GM18858 (cell line): ENCODE results near the gene SYDE2.
"Not testable (repeated sequence)": the region's sequence is repeated elsewhere in the genome, so short reads cannot be mapped to it uniquely, and the experiment has no call there.

Experiments
- ATAC-seq: cut with Tn5 transposase; IDR thresholded peaks from one replicate; pipeline ENCODE4 v1.9.1; 2021; ENCODE audit not compliant: unreplicated experiment

Gene SYDE2

DNA sequence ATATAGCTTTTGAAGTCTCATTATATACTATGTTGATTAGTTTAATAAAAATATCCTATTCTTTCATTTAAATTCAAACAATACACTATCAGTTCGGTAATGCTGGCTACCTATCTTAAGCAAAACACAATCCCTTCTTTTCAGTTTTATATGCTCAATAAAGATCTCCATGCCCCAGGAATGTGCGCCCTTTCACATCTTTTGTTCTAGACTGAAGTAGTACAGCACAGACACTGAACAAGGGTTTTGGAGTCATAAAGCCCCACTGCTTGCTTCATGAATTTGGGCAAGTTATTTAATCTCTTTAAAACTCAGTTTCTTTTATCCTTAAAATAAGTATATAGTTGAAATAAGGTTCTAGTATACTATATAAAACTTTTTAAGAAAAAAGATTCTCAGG is 22.4 kb downstream of the SYDE2 start:
- no peak for ATAC-seq

DNA sequence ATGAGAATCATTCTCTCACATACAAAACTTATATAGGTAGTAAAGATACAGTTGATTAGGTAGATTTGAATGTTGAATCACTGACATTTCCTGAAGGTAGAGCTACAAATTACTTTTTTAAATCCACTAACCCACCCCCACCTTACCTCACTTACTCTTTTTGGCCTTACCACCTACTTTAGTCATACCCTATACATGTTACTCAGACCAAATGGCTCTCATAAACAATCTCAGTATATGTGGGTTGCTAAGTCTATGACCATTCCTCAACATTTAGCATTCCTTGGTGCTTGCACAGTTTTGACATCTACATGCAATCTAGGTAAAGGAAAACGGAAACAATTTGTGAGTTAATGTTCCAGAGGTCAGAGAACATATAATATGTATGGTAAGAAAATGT is 26.3 kb downstream of the SYDE2 start:
- ATAC-seq = no peak

DNA sequence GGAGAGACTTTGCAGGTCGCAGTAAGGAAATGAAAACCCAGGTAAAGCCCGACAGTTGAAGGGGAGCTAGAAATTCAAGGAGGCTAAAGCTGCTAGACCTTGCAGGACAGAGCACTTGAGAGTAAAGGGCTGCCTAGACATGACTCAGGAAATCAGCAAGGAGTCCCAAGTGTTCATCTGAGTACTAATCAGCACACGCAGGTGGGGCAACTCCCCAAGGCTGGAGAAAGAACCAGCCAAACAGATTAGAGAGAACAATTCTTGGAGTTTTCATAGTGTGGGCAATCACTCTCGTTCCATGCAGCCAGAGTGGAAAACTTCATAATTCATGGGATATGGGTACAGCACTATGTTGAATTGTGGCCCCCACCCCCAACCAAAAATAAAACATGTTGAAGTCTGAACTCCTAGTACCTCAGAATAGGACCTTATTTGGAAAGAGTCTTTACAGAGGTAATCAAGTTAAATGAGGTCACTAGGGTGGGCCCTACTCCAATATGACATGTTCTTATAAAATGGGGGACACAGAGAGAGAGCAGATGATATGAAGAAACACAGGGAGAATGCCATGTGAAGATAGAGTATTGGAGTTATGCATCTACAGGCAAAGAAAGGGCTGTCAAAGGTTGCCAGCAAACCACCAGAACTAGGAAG is 28.0 kb downstream of the SYDE2 start:
- ATAC-seq = no peak

DNA sequence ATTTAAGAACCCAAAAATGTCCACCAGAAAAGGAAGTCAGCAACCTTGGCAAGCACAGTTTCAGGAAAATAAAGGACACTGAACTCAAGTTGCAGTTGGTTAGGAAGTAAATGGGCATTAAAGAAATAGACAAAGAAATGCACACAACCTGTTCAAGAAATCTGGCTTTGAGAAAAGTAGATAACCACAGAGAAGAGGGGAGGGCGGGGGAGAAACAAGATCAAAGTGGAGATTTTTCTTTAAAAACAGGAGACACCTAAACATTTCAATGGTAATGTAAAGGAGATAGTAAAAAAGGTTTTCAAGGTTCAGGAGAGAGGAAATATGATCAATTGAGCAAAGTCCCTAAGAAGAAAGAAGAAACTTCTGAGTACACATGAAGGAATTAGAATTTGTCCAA is 29.1 kb downstream of the SYDE2 start:
- no peak for ATAC-seq

DNA sequence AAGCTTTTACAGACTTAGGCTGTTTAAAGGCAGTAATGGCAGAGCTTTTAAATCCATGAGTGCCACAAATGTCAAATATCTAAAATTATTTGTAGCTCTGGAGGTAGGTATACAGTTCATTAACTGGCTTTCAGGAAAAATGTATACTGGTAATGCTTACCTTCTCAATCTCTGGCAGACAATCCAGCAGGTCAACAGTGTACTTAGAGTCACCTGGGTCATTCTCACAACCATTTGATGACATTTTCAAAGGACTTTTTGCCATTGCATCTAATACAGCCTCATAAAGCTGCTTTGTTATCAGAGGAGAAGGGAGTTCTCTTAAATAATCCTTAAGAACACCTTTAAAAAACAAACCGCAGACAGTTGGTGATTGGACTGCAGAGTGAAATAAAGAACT is 31.9 kb downstream of the SYDE2 start:
- no peak for ATAC-seq

DNA sequence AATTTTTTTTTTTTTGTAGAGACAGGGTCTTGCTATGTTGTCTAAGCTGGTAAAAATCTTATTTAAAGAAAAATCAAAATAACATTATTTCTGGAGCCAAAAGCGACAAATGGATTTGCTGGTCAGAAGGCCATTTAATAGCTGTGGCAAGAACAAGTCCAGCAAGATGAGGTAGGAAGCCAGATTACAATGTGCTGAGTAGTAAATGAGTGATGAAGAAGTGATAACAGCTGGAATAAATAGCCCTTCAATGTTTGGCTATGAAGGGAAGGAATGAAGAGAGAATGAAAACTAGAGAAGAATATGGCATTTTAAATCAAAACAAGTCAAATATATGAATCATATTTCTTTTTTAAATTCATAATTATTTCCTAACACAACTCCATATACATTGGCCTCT is 34.5 kb downstream of the SYDE2 start:
- no peak for ATAC-seq

DNA sequence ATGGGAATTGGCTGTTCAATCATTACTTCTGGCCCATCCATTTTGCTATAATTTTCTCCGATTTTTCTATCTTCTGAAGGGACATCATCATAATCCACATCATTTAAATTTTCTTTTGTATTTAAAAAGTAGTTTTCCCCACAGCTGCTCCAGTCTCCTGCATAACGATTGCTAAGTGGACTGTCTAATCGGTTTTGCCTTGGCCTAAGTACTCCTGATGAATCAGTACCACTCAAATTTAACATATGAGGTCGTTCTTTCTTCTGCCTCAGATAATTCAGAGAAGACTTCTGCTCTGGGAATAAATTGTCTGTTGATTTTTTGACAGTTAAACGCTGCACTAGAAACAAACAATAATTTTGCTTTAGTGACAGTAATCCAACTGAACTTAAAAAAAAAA is 41.9 kb downstream of the SYDE2 start:
- ATAC-seq = no peak

DNA sequence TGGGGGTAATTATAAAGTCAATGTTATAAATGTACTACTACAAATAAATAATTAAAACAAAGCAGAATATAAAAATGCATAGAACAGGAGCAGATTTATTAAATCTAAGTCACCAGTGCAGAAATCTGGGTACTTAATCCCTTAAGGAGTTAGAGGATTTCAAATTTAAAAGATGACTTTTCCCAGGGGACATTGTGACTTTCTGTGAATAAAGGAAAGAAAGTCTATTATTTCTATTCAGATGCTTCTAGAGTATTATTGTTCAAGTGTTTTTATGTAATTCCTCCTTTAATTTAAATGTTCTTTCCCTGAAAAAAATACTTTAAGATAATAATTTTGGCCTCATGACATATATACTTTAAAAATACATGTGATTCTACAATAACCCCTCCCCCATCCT is 43.4 kb downstream of the SYDE2 start:
- no peak for ATAC-seq

DNA sequence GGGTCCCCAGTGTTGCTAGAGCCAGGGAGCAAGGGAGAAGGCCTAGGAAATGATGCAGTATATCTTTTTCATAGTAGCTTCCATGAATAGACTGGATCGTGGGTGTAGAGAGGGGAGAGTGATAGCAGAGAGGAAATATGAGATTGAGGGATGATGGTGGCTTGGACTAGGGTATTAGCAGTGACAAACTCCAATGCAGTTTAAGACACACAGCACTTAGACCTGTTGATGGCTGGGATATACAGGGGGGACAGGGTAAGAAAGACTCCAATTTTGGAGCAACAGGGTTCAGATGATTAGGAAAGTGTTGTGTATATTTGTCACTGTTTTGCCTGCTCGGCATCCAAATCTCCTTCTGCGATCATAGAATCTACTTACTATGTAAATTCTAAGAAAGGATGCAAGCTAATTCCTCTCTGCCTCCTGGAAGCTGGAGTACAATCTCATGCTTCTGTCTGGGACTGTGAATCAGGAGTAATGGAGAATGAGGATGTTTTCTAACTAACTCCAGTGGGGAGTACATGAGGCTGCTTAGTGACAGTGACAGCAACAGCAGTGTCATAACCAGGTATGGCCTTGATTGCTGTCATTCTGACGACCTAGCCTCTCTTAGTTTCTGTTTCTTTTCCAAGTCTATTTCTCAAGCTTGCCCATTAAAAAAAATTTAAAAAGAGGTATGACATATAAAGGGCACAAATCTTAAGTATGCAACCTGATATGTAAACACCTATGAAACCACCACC is 47.5 kb downstream of the SYDE2 start:
- peak; percentile 37 for ATAC-seq

DNA sequence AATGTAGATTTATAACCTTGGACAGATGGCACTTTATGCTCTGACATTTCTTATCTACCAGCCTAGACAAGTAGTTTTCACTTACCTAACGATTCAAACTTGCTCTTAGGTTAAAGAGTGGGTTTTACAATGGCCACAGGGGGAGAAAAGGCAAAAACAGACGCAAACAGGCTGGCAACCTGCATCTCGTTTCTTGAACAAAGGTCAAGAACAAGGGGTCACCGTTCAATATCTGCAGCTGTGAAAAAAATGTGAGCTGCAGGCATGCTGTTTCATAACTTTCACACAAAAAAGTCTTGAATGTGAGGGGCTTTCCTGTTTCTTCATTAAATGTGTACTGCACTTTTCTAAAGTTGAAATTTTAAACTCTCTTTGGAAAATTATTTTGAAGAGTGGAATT is 49.4 kb downstream of the SYDE2 start:
- ATAC-seq = no peak

DNA sequence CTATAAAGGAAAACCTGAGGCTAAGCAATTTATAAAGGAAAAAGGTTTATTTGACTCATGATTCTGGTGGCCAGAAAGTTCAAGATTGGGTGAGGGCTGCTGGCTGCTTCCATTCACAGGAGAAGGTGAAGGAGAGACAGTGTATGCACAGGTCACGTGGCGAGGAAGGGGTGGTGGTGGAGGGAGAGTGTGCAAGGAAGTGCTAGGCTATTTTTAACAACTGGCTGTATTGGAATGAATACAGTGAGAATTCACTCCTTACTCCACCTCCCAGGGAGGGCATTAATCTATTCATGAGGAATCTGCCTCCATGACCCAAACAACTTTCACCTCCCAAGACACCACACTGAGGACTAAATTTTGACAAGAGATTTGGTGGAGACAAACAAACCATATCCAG is 51.0 kb downstream of the SYDE2 start:
- ATAC-seq = no peak

DNA sequence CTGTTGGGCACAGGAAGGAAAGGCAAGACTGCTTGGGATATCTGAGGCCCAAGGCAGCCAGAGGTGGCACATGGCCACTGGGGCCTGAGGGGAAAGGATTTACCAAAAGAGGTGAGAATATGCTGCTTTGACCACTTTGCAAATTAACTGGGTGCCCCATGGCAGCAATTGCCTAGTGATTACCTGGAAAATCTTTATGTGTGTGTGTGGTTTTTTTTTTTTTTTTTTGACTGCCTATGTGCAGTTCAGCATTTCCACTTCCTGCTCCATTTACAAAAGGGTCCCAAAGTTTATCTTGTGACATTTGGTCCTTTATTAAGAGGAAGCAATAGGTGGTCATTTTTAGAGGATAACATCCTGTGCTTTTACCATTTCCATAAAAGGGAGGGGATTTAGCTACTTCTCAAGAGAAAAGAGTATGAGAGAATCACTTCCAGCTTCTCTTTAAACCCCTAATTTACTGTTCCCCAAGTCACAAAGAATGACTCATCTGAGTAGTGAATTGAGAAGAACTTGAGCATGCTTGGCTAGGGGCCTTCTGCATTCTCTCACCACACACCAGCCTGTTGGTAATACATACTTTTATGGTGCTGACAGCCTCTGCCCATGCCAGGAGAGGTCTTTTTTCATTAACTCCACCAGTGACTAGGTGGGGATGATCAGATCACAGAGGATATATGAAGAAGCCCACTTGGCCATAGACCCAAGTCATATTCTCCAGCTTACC is 52.1 kb downstream of the SYDE2 start:
- peak; percentile 93 for ATAC-seq

DNA sequence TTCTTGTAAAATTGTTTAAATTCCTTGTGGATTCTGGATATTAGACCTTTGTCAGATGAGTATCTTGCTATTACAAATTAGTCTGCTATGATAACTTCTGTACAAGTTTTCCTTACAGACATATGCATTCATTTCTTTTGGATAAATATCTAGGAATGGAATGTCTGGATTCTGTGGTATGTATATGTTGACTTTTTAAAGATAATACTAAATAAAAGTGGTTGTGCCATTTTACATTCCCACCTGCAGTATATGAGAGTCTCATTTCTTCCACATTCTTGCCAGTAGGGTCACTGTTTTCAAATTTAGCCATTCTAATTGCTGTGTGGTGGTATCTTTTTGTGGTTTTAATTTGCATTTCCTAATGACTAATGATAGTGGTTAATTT is 53.9 kb downstream of the SYDE2 start:
- no peak for ATAC-seq

DNA sequence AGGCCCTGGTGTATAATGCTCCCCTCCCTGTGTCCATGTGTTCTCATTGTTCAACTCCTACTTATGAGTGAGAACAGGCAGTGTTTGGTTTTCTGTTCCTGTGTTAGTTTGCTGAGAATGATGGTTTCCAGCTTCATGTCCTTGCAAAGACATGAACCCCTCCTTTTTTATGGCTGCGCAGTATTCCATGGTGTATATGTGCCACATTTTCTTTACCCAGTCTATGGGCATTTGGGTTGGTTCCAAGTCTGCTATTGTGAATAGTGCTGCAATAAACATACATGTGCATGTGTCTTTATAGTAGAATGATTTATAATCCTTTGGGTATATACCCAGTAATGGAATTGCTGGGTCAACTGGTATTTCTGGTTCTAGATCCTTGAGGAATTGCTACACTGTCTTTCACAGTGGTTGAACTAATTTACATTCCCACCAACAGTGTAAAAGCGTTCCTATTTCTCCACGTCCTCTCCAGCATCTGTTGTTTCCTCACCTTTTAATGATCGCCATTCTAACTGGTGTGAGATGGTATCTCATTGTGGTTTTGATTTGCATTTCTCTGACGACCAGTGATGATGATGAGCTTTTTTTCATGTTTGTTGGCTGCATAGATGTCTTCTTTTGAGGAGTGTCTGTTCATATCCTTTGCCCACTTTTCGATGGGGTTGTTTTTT is 54.4 kb downstream of the SYDE2 start:
- not testable (repeated sequence) for ATAC-seq

DNA sequence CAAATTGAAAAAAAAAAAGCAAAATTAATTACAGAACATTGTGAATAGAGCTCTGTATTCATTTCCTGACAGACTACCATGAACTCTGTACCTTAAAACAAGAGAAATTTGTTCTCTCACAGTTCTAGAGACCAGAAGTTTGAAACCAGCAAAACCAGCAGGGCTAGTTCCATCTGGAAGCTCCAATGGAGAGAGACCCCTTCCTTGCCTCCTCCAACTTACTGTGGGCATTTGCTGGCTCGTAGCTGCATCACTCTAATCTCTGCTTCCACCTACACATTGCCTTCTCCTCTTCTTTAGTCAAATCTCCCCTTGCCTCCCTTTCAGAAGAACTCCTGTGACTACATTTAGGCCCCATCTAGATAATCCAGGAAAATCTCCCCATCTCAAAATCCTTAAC is 56.5 kb downstream of the SYDE2 start:
- no peak for ATAC-seq

DNA sequence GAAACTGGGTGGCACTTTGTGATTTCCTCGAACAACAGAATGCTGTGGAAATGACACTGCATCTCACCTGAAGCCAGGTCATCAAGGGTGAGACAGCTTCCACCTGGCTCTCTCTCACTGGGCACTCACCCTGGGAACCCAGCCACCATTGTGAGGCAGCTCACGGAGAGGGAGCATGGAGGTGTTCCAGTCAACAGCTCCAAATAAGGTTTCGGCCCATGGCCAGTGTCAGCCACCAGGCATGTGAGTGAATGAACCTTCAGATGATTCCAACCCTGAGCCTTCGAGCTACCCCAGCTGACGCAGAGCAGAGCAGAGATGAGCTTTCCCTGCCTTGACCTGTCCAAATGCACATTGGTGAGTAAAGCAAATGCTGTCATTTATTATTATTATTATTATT is 58.1 kb downstream of the SYDE2 start:
- no peak for ATAC-seq

DNA sequence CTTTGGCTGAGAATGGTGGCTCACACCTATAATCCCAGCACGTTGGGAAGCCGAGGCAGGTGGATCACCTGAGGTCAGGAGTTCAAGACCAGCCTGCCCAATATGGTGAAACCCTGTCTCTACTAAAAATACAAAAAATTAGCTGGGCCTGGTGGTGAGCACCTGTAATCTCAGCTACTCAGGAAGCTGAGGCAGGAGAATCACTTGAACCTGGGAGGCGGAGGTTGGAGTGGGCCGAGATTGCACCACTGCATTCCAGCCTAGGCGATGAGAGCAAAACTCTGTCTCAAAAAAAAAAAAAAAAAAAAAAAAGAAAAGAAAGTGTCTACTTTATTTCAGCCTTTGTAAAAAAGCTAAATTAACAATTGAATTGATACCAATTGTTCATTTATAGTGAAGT is 62.4 kb downstream of the SYDE2 start:
- ATAC-seq = not testable (repeated sequence)

DNA sequence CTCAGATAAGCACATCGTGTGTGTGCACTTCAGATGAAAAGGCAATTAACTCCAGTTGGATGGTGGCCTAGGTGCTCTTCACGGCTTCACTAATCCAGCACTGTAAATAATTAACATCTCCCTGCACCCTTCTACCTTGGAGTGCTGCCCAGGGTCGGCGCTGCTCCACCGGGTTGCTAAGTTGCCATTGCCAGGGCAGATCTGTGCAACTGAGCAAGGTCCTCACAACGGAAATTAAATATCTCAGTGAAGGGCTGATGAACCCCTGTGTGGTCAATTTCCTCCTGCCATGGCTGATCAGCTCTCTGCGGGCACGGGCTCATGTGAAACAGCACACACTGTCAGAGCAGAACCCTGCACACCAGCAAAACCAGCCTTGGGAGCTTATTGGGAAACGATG is 63.2 kb downstream of the SYDE2 start:
- ATAC-seq = no peak

DNA sequence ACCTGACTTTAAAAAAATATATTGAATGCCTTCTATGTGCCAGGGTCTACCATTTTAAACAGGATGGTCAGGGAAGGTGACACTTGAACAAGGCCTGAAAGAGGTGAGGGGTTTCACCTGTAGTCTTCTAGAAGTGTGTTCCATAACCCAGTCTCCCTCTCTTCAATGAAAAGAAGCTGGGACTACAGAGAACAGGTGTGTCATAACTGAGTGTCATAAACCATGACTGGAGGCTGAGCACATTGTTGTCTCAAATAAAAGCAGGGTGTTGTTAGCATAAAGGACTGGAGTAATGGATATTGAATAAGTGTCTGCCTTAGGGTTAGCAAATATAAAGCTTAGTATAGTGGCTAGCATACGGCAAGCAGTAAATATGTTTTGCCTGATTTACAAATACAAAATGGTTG is 65.4 kb downstream of the SYDE2 start:
- no peak for ATAC-seq

DNA sequence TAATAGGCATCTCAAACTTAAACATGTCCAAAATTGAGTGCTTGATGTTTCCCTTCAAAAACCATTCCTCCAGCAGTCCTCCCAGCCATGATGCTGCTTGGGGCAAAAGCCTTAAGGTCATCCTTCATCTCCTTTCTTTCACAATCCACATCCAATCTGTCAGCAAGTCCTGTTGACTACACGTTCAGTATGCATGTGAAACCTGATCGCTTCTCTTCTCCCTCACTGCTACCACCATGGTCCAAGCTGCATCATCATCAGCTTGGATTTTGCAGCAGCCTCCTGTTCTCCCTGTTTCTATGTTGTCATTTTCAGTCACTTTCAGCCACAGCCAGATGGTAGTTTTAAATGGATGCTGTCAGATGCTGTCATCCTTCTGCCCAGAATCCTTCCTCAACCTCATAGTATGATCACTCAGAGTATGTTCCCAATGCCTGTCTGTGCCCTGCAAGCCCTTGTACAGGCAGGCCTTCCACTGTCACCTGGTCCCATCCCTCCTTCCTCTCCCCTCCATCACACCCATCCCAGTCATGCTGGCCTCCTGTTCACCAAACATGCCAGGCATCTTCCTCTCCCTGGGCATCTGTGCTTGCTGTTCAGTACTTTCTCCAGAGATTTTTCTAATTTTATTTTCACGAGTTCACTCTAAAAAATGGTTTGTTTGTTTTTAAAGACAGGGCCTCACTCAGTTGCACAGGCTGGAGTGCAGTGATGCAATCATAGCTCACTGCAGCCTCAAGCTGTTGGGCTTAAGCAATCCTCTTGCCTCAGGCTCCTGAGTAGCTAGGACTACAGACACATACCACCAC is 66.0 kb downstream of the SYDE2 start:
- no peak for ATAC-seq
